ENCODE measurements around the gene APMAP. TPM values are rescaled to one million over a fixed set of nuclear protein-coding genes. Genes with fewer than 3 reads are reported as not detected.

Gene APMAP
- total RNA-seq, 1 donor from 2014 or later, result 26.8 TPM

- DNase-seq (ENCODE audit: missing footprints) (no peak), ATAC-seq (no peak)
- intact Hi-C loops (cut with DNase I), result no loop called here
Measured at GRCh38 chr20:24961384-24962181, 31.0 kb downstream of the APMAP start.

- ATAC-seq, result no peak
- DNase-seq (ENCODE audit: missing footprints), result no peak
- intact Hi-C loops (cut with DNase I), result no loop called here
Measured at GRCh38 chr20:24960861-24961260, 31.7 kb downstream of the APMAP start.

GRCh38 chr20:24960302-24960801 lies 32.2 kb downstream of the APMAP start:
- DNase-seq (ENCODE audit: missing footprints), result no peak
- intact Hi-C loops (cut with DNase I), result no loop called here
- ATAC-seq, result no peak

- ATAC-seq (no peak), DNase-seq (ENCODE audit: missing footprints) (no peak)
- intact Hi-C loops (cut with DNase I), result no loop called here
Measured at GRCh38 chr20:24959591-24960301, 32.8 kb downstream of the APMAP start.

- DNase-seq (ENCODE audit: missing footprints) (no peak), ATAC-seq (no peak)
- intact Hi-C loops (cut with DNase I), result no loop called here
Measured at GRCh38 chr20:24958506-24959385, 33.8 kb downstream of the APMAP start.

- ATAC-seq (no peak), DNase-seq (ENCODE audit: missing footprints) (no peak)
- intact Hi-C loops (cut with DNase I), result no loop called here
Measured at GRCh38 chr20:24957326-24958016, 35.1 kb downstream of the APMAP start.

GRCh38 chr20:24956001-24956841 lies 36.3 kb downstream of the APMAP start:
- ATAC-seq, result no peak
- DNase-seq (ENCODE audit: missing footprints), result no peak
- intact Hi-C loops (cut with DNase I), result no loop called here

- no peak for ATAC-seq
- intact Hi-C loops (cut with DNase I), result no loop called here
- DNase-seq (ENCODE audit: missing footprints), result no peak
Measured at GRCh38 chr20:24955045-24955444, 37.5 kb downstream of the APMAP start.

- intact Hi-C loops (cut with DNase I), result no loop called here
- no peak for ATAC-seq
- no peak for DNase-seq (ENCODE audit: missing footprints)
Measured at GRCh38 chr20:24954566-24954965, 38.0 kb downstream of the APMAP start.

- DNase-seq (ENCODE audit: missing footprints), result no peak
- intact Hi-C loops (cut with DNase I), result no loop called here
- ATAC-seq, result no peak
Measured at GRCh38 chr20:24954151-24954550, 38.4 kb downstream of the APMAP start.

- no peak for ATAC-seq
- intact Hi-C loops (cut with DNase I), result no loop called here
- no peak for DNase-seq (ENCODE audit: missing footprints)
Measured at GRCh38 chr20:24953621-24954133, 38.9 kb downstream of the APMAP start.

- intact Hi-C loops (cut with DNase I), result no loop called here
- ATAC-seq (no peak), DNase-seq (ENCODE audit: missing footprints) (no peak)
Measured at GRCh38 chr20:24953209-24953575, 39.4 kb downstream of the APMAP start.

GRCh38 chr20:24952376-24953208 lies 40.0 kb downstream of the APMAP start:
- ATAC-seq (no peak), DNase-seq (ENCODE audit: missing footprints) (no peak)
- intact Hi-C loops (cut with DNase I), result no loop called here

GRCh38 chr20:24951536-24952083 lies 40.9 kb downstream of the APMAP start:
- ATAC-seq (no peak), DNase-seq (ENCODE audit: missing footprints) (no peak)
- intact Hi-C loops (cut with DNase I), result no loop called here

GRCh38 chr20:24950836-24951525 lies 41.6 kb downstream of the APMAP start:
- DNase-seq (ENCODE audit: missing footprints) (no peak), ATAC-seq (no peak)
- intact Hi-C loops (cut with DNase I), result no loop called here
